GM23338 (cell line): ENCODE results near the gene MAPK4. TPM values are rescaled to one million over a fixed set of nuclear protein-coding genes. Genes with fewer than 3 reads are reported as not detected.

Experiments
- CREB1 ChIP-seq: fragments of 250-450 bp; sonication (Bioruptor Pico); IDR thresholded peaks from 2 replicates; pipeline ENCODE4 v1.5.0; 2020; ENCODE audit warnings: low read depth, mild to moderate bottlenecking, moderate library complexity
- JUNB ChIP-seq: IDR thresholded peaks from one replicate; pipeline ENCODE4 v1.6.1; 2016; ENCODE audit warnings: antibody characterized with exemption; ENCODE audit not compliant: unreplicated experiment
- ZNF114 ChIP-seq: fragments of 250-450 bp; sonication (Bioruptor Pico); IDR thresholded peaks from 2 replicates; pipeline ENCODE4 v1.5.0; 2020; ENCODE audit warnings: mild to moderate bottlenecking, moderate library complexity
- polyA plus RNA-seq: library from polyadenylated mRNA; unstranded; fragments of >200 nt; fragmentation: Nextera tagmentation; extraction: Ambion mirVana; gene quantifications from 2 replicates; pipeline ENCODE4 v1.2.1, GENCODE V29; 2016
- total RNA-seq: library from RNA; depleted of rRNA; stranded (reverse); fragments of >200 nt; shearing (Covaris generic); gene quantifications from 2 replicates; pipeline ENCODE4 v1.2.3, GENCODE V29; 2014
- TF ChIP-seq, protein P1 (sequence below): fragments of 250-450 bp; sonication (Bioruptor Pico); IDR thresholded peaks from 2 replicates; pipeline ENCODE4 v1.5.0; 2020; ENCODE audit warnings: mild to moderate bottlenecking, moderate library complexity
- TF ChIP-seq, protein P2 (sequence below): IDR thresholded peaks from 2 replicates; pipeline ENCODE4 v1.6.1; 2016; ENCODE audit warnings: antibody characterized with exemption
- TF ChIP-seq, protein P3 (sequence below): IDR thresholded peaks from one replicate; pipeline ENCODE4 v1.6.1; 2018; ENCODE audit warnings: antibody characterized with exemption; ENCODE audit not compliant: unreplicated experiment
- TF ChIP-seq, protein P4 (sequence below), 2 experiments: fragments of 200-600 bp in 1 of 2; sonication (generic) in 1 of 2; conservative IDR thresholded peaks; 2 replicates each; pipeline versions ENCODE4 v1.5.1 to v1.6.1; 2016 to 2017; ENCODE audit warnings: antibody characterized with exemption in 2 of 2, low read depth in 2 of 2, mild to moderate bottlenecking in 2 of 2, moderate library complexity in 1 of 2

MAPK4 gene
- total and polyA plus RNA-seq, 2 experiments from 2014 or later, result 1.3 to 4.4 TPM

DNA sequence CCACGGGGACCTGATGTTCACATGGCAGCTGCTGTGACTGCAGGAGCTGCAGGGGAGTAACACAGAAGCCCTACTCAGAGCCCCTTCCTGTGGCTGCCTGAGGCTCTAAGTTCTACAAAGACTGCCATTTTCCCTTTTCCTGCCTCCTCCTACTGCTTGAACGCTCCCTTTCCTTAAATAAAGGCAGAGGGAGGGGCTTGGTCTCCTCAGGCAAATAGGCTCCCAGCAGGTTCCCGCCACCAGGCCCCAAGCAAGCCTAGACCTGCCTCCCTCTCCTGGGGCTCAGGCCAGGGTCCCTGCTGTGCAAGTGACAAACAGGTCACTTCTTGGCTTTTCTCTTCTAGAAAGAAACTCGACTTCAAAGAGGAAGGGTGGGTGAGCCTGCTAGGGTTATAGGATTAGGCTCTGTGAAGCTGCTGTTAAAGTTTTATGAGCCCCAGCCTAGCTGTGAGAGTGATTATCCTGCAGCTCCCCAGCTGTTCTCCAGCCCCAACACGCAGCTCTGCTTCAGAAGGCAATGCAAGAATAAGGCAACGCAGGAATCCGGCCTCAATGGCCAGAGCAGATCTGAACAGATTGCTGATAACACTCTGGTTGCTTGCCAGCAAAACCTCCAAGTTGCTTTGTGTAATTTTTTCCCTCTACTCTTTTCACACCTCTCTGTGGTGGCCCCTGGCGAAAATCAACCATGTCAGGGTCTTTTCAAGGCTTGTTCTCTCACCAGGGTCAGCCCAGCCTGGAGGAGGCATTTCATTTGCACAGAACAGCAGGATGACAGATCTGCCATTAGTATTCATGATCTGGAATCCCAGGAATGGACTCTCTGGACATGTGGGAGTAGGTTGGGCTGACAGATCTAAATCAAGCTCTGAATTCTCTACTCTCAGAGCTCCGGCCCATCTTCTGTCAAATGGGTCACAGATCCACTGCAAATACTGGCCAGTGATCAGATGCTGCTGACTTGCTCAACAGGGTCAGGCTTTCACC lies 188.6 kb downstream of the MAPK4 start (continued):
- TF ChIP-seq, protein P1, sequence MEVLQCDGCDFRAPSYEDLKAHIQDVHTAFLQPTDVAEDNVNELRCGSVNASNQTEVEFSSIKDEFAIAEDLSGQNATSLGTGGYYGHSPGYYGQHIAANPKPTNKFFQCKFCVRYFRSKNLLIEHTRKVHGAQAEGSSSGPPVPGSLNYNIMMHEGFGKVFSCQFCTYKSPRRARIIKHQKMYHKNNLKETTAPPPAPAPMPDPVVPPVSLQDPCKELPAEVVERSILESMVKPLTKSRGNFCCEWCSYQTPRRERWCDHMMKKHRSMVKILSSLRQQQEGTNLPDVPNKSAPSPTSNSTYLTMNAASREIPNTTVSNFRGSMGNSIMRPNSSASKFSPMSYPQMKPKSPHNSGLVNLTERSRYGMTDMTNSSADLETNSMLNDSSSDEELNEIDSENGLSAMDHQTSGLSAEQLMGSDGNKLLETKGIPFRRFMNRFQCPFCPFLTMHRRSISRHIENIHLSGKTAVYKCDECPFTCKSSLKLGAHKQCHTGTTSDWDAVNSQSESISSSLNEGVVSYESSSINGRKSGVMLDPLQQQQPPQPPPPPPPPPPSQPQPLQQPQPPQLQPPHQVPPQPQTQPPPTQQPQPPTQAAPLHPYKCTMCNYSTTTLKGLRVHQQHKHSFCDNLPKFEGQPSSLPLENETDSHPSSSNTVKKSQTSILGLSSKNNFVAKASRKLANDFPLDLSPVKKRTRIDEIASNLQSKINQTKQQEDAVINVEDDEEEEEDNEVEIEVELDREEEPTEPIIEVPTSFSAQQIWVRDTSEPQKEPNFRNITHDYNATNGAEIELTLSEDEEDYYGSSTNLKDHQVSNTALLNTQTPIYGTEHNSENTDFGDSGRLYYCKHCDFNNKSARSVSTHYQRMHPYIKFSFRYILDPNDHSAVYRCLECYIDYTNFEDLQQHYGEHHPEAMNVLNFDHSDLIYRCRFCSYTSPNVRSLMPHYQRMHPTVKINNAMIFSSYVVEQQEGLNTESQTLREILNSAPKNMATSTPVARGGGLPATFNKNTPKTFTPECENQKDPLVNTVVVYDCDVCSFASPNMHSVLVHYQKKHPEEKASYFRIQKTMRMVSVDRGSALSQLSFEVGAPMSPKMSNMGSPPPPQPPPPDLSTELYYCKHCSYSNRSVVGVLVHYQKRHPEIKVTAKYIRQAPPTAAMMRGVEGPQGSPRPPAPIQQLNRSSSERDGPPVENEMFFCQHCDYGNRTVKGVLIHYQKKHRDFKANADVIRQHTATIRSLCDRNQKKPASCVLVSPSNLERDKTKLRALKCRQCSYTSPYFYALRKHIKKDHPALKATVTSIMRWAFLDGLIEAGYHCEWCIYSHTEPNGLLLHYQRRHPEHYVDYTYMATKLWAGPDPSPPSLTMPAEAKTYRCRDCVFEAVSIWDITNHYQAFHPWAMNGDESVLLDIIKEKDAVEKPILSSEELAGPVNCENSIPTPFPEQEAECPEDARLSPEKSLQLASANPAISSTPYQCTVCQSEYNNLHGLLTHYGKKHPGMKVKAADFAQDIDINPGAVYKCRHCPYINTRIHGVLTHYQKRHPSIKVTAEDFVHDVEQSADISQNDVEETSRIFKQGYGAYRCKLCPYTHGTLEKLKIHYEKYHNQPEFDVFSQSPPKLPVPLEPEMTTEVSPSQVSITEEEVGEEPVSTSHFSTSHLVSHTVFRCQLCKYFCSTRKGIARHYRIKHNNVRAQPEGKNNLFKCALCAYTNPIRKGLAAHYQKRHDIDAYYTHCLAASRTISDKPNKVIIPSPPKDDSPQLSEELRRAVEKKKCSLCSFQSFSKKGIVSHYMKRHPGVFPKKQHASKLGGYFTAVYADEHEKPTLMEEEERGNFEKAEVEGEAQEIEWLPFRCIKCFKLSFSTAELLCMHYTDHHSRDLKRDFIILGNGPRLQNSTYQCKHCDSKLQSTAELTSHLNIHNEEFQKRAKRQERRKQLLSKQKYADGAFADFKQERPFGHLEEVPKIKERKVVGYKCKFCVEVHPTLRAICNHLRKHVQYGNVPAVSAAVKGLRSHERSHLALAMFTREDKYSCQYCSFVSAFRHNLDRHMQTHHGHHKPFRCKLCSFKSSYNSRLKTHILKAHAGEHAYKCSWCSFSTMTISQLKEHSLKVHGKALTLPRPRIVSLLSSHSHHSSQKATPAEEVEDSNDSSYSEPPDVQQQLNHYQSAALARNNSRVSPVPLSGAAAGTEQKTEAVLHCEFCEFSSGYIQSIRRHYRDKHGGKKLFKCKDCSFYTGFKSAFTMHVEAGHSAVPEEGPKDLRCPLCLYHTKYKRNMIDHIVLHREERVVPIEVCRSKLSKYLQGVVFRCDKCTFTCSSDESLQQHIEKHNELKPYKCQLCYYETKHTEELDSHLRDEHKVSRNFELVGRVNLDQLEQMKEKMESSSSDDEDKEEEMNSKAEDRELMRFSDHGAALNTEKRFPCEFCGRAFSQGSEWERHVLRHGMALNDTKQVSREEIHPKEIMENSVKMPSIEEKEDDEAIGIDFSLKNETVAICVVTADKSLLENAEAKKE (CRISPR knock-in tag), result no peak
- TF ChIP-seq ZNF114 (no peak), CREB1 (CRISPR knock-in tag) (no peak), JUNB (no peak)
- TF ChIP-seq, protein P2, sequence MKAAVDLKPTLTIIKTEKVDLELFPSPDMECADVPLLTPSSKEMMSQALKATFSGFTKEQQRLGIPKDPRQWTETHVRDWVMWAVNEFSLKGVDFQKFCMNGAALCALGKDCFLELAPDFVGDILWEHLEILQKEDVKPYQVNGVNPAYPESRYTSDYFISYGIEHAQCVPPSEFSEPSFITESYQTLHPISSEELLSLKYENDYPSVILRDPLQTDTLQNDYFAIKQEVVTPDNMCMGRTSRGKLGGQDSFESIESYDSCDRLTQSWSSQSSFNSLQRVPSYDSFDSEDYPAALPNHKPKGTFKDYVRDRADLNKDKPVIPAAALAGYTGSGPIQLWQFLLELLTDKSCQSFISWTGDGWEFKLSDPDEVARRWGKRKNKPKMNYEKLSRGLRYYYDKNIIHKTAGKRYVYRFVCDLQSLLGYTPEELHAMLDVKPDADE, result no peak
- TF ChIP-seq, protein P3, sequence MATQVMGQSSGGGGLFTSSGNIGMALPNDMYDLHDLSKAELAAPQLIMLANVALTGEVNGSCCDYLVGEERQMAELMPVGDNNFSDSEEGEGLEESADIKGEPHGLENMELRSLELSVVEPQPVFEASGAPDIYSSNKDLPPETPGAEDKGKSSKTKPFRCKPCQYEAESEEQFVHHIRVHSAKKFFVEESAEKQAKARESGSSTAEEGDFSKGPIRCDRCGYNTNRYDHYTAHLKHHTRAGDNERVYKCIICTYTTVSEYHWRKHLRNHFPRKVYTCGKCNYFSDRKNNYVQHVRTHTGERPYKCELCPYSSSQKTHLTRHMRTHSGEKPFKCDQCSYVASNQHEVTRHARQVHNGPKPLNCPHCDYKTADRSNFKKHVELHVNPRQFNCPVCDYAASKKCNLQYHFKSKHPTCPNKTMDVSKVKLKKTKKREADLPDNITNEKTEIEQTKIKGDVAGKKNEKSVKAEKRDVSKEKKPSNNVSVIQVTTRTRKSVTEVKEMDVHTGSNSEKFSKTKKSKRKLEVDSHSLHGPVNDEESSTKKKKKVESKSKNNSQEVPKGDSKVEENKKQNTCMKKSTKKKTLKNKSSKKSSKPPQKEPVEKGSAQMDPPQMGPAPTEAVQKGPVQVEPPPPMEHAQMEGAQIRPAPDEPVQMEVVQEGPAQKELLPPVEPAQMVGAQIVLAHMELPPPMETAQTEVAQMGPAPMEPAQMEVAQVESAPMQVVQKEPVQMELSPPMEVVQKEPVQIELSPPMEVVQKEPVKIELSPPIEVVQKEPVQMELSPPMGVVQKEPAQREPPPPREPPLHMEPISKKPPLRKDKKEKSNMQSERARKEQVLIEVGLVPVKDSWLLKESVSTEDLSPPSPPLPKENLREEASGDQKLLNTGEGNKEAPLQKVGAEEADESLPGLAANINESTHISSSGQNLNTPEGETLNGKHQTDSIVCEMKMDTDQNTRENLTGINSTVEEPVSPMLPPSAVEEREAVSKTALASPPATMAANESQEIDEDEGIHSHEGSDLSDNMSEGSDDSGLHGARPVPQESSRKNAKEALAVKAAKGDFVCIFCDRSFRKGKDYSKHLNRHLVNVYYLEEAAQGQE, result no peak
- TF ChIP-seq, protein P4, sequence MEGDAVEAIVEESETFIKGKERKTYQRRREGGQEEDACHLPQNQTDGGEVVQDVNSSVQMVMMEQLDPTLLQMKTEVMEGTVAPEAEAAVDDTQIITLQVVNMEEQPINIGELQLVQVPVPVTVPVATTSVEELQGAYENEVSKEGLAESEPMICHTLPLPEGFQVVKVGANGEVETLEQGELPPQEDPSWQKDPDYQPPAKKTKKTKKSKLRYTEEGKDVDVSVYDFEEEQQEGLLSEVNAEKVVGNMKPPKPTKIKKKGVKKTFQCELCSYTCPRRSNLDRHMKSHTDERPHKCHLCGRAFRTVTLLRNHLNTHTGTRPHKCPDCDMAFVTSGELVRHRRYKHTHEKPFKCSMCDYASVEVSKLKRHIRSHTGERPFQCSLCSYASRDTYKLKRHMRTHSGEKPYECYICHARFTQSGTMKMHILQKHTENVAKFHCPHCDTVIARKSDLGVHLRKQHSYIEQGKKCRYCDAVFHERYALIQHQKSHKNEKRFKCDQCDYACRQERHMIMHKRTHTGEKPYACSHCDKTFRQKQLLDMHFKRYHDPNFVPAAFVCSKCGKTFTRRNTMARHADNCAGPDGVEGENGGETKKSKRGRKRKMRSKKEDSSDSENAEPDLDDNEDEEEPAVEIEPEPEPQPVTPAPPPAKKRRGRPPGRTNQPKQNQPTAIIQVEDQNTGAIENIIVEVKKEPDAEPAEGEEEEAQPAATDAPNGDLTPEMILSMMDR (conservative IDR thresholded peaks at IDR 0.05; ENCODE audit: low read depth in 2 of 2), result no peak
